SK-N-DZ (cell line): ENCODE results near the gene ZC3H7B.

ENCODE experiments used
- DNase-seq: peaks from one replicate; pipeline ENCODE4 v3.0.0-alpha.2; 2015; ENCODE audit warnings: low spot score

Gene ZC3H7B

DNA sequence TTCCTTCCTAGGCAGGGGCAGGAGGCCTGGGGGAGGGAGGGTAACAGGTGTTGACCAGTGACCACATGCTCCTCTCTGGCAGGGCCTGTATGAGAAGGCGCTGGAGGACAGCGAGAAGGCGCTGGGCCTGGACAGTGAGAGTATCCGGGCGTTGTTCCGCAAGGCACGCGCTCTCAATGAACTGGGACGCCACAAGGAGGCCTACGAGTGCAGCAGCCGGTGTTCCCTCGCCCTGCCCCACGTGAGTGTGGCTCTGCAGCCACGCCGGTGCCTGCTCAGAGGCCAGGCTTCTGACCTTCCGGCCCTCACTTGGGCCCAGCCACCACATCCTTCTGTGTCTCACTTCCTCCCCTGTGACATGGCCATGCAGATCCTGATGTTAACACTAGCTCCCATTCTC is 25.8 kb downstream of the ZC3H7B start:
- no peak for DNase-seq

DNA sequence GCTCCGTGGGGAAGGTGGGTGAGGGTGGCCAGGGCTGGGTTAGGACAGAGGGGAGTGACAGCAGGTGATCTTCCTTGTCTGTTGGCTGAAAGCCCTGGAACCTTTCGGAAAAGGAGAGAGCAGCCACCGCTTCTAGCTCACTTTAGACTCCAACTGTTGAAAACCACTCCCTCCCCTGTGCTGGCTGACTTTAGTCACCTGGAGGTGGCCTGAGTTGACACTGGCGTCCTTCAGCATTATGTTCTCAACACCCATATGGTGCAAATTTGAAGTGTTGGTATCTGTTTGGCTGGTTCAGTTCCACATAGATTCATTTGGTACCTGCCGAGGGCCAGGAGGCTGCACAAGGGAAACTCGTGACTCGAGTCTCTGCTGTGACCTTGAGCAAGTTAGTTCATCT is 28.8 kb downstream of the ZC3H7B start:
- no peak for DNase-seq

DNA sequence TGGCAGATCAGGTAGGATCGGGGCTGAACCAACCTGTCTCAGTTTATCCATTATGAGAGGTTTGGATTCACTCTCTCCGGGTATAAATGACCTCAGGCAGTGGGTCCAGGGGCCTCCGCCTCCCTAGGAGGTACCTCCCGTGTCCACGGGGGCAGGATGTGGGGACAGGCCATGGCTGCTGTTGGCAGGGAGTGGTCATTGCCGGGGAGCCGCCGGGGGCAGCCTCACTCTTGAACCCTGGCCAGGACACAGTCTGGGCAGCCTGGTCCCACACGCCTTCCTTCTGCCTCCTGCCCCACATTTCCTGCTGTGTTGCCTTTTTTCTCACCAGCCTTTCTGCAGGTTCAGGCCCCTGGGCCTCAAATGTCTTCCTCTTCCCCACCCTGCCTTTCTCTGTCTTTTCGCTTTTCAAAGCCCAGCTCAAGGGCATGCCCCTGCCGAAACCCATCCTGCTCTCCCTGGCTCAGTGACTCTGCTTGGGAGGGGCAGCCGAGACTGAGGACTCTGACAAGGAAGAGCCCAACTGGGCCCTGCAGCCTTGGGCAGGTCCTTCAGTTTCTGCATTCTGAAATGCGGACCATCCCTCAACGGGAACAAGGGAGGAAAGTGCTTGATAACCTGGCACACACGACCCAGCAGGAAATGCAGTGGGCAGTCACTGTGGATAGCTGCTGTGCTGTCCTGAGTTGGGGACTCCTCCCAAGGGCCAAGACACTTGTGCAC is 31.1 kb downstream of the ZC3H7B start:
- no peak for DNase-seq

DNA sequence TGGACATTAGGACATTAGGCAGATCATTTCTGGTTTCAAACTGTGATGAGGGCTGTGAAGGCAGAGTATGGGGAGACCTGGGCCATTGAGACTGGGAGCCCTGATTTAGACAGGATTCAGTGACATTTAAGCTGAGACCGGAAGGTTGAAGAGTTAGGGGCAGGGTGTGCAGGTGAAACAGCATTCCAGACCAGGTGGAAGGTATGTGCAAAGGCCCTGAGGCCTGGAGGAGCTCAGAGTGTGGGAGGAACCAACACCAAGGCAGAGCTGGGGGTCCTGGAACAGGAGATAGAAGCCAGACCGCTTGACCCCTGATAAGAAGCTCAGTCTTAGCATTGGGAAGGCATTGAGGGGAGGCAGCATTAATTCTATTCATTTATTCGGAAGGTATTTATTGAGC is 32.5 kb downstream of the ZC3H7B start:
- DNase-seq: no peak

DNA sequence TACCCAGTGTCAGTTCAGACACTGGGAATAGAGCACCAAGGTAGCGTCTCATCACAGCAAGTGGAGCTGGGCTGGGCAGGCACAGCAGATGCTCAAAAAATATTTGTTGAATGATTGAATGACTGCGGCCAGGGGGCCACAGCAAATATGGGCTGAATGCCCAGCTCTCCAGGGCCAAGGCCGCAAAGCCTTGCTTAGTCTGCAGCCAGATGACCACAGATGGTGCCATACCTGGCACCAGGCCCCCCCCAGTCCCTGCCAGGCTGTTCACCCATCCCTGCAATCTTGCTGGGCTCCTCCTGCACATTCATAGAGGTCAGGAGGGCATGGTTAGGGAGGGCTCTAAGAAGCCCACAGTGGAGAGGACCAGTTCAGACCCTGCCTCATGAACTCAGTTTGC is 32.9 kb downstream of the ZC3H7B start:
- DNase-seq: no peak

DNA sequence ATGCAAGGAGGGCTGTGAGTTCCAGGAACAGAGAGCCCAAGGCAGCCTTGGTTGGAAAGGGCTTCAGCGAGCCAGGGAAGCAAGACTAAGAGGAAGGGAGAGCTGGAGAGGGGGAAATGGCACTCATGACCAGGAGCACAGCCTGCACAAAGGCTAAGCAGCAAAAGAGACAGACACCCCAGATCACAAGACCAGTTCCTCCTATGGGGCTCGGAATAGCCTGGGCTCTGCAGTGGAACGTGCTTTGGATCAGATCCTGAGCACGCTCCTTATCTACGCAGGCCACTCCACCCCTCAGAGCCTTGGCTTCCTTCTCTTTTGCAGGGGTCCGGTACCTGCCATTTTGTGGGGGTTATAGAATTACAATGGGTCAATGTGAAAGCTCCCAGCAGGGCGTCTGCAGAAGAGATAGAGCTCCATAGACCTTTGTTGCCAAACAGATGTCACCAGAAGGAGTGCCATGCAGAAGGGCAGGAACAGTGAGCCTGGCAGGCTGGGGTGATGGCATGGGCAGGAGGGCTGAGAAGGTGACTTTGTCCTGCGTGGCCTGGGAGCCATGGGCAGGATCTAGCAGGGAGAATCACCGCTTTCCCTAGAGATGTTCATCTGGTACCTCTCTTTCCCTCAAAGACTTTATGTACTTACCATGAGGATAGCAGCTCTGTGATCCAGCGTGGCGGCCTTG is 33.8 kb downstream of the ZC3H7B start:
- no peak for DNase-seq

DNA sequence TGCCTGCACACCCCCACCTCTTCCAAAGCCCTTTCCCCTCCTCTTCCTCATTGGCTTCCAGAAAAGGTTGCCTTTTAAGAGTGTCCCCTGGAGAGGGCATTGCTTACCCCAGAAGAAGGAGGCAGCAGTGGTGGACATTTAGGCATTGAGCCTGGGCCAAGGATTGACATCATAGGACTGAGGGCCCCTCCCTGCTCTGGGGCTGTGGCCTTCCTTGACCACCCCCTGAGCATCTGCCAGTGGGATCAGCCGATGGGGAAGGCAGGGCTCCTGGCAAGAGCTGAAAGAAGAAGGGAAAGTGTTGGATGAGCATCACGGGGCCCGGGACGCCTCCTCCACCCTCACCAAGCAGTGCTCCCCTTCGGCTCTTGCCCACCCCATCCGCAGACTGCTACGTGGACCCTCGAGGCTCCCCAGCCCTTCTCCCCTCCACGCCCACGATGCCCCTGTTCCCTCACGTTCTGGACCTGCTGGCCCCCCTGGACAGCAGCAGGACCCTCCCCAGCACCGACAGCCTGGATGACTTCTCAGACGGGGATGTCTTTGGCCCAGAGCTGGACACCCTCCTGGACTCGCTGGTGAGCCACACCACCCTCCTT is 37.4 kb downstream of the ZC3H7B start:
- DNase-seq: no peak

DNA sequence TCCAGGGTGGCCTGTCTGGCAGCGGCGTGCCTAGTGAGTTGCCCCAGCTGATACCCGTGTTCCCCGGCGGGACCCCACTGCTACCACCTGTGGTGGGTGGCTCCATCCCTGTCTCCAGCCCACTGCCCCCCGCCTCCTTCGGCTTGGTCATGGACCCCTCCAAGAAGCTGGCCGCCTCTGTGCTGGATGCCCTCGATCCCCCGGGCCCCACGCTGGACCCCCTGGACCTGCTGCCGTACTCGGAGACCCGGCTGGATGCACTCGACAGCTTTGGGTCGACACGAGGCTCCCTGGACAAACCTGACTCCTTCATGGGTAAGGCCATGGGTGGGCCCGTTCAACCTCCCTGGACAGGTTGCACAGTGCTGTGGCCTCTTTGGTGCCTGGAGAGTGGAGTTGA is 38.5 kb downstream of the ZC3H7B start:
- no peak for DNase-seq

DNA sequence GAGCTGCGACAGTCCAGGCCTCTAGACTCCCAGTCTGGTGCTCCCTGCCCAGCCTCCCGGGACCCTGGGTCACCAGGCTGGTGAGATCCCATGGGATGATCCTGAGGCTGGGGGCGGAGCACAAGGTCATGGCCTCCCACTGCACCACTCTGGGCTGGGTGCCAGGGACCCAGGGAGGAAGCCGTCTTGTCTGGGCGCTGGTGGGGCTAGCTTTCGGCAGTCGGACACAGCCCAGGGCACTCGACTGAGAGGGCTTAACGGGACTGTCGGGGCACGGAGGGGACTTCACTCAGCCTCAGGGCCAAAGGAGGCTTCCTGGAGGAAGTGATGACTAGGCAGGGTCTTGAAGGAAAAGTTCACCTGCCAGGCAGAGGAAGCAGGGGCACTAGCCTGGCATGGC is 39.0 kb downstream of the ZC3H7B start:
- no peak for DNase-seq

DNA sequence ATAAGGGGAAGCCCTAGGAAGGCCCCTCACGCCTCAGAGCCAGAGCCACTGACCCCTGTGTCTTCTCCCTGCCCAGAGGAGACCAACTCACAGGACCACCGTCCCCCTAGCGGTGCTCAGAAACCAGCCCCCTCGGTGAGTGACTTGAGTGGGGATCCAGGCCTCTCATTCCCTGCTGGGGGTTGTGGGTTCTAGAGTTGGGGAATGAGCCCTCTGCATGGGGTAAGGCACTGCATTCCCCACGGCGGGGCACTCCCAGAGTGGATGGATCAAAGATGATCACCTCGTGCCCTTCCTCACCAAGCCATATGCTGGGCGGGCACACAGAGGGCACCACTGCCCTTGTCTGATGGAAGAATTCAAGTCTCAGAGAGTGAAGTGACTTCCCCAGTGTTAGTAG is 39.7 kb downstream of the ZC3H7B start:
- DNase-seq: no peak

DNA sequence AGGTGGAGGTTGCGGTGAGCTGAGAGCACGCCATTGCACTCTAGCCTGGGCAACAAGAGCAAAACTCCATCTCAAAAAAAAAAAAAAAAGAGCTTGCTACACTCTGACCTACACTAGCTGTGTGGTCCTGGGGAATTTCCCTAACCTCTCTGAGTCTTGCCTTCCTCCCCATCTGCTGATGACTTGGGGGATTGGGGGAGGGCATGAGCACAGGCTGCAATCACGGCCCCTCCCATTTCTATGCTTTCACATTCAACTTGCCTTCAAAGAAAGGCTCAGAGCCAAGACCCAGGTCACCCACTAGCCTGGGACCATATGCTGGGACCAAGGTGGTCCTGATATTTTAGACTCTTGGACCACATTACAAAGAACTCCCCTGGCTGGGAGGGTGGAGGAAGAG is 40.7 kb downstream of the ZC3H7B start:
- no peak for DNase-seq

DNA sequence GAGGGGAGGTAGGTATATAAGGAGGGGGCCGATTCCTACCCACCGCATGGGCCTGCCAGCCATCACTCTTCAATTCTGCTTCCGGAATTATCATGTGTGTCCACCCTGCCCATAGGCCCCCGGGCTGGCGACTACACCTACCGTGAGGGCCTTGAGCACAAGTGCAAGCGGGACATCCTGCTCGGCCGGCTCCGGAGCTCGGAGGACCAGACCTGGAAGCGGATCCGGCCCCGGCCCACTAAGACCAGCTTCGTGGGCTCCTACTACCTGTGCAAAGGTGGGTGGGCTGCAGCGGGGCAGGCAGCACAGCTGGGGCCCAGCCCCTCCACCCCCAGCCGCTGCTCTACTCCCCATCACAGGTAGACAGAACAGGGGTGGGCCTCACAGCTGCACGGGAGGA is 42.0 kb downstream of the ZC3H7B start:
- no peak for DNase-seq

DNA sequence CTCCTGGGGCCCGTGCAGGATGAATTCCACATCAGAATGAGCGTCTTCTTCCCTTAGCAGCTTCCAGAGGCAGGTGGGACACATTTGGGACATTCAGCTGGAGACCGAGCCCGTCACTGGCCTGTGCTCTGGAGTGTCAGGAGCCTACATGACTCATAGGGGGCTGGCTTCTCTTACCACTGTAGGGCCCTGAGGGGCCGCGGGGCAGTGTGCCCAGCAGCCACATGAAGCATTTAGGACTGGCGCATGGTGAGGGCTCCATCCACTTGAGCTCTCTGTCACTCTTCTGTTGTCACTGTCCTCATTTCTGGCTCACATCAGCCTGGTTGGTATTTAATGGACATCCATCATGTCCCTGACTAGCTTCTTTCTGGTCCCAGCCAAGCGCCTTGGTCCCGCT is 42.4 kb downstream of the ZC3H7B start:
- no peak for DNase-seq

DNA sequence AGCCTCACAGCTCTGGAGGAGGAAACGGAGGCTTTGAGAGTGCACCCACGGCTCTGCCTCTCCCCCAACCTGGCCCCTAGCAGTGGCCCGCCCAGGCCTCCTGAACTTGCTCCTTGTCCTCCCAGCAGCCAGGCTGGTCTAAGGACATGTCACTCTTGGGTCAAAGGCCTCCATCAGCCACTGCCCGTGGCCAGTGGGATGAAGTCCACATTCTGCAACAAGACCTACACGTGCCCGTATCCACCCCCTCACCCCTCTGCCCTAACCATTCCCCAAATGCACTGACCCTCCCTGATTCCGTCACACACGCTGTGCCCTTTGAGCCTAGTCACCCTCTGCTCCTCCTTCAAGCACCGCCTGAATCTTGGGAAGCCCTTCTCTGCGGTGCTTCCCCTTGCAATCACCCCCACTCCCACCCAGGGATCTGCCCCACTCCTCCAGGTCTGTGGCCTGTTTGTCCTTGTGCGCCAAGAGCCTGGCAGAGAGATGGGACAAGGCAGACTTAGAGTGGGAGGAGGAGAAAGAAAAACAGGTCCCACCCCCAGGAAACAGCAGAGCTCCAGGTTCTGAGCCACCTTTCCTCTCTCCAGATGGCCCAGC is 43.0 kb downstream of the ZC3H7B start:
- no peak for DNase-seq

DNA sequence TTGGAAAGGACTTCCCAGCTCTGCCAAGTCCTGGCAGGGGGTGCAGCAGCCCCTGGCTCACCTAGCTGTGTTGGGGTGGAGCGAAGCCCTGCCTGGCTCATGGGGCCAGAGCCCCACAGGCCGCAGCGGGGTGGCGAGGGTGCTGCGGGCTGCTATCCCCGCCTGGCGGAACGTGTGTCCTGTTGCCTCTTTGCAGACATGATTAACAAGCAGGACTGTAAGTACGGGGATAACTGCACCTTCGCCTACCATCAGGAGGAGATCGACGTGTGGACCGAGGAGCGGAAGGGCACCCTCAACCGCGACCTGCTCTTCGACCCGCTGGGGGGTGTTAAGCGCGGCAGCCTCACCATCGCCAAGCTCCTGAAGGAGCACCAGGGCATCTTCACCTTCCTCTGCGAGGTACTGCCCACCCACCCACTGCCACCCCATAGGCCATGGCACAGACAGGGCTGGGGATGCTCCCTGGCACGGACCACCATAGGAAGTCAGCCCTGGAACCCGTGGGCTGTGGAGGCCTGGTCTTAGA is 44.5 kb downstream of the ZC3H7B start:
- DNase-seq: no peak

DNA sequence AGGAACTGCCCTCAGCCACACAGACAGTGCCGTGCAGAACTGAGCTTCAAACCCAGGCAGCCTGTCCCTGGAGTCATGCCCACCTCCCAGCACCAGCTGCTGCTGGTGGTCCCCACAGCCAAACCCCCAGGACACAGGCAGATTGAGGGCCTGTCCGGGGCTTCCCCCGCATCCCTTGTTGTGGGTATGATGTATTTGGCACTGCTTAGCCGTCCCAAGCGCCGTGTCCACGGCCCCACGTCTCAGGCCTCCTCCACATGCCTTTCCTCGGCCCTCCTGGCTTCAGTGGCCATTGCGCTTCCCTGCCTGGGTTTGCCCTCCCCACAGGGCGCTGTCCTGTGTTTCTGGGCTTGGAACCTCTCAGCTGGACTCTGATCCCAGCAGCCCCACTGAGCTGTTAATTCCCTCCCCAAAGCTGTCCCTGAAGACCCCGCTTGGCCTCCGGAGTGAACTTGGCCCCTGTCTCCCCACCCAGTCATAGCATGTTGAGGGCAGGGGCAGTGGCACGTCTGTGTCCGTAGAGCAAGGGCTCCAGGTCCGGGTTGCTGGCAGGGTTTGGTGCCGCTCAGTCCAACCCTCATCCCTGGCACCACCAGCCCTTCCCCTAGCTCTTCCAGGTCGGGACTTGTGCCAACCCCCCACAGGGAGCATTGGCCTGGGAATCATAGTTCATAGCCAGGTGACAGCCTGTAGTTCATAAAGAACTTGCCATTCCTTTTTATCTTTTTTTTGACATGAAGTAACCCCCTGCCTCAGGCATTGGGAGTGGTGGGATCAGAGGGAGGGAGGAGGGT is 45.9 kb downstream of the ZC3H7B start:
- no peak for DNase-seq

DNA sequence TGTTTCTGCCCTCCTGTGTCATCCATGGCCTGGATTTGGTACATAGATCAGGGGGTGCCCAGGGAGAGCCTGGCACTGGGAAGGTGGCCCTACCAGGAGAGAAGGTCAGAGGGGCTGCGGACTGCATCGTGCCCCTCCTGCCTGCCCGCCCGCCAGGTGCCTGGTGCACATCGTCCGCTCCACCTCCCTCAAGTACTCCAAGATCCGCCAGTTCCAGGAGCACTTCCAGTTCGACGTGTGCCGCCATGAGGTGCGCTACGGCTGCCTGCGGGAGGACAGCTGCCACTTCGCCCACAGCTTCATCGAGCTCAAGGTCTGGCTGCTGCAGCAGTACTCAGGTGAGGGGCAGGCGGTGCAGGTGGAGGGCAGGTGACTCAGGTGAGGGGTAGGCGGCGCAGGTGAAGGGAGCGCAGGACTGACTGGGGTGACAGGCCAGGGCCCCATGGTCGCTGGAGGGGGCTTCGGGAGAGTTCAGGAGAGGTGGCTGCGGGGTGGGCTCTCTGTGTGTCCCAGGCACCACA is 47.7 kb downstream of the ZC3H7B start:
- DNase-seq: no peak

DNA sequence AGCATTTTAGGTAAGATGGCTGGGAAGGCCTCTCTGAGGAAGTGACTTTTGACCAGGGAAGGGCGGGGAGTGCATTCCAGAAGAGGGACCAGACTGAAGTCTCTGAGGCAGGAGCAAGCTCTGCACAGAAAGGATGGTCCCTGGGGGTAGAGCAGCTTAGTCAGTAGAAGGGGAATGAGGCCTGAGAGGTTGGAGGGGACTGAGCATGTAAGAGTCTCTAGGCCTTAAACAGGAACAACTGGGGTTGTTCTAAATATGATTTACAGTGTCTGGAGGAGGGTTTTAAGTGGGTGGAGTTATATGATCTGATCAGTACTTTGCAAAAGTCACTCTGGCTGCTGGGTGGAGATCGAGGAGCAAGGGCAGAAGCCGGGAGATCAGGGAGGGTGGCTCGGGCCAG is 48.8 kb downstream of the ZC3H7B start:
- DNase-seq: no peak

DNA sequence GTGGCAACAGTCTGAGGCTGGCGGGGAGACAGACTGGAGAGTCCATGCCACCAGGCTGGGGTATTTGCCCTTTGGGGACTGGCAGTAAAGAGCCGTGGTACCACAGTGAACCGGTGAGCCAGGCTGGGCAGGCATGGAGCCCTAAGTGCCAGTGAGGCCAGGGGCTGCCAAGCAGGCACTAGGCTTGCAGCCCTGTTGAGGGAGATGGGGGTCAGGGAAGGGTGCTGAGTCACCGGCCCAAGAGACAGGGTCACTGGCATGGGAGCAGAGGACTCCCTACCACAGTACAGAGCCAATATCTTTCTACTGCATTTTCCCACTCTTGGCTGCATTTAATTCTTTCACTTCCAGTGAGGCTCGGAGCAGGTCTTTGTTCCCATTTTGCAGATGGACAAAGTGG is 49.7 kb downstream of the ZC3H7B start:
- no peak for DNase-seq

DNA sequence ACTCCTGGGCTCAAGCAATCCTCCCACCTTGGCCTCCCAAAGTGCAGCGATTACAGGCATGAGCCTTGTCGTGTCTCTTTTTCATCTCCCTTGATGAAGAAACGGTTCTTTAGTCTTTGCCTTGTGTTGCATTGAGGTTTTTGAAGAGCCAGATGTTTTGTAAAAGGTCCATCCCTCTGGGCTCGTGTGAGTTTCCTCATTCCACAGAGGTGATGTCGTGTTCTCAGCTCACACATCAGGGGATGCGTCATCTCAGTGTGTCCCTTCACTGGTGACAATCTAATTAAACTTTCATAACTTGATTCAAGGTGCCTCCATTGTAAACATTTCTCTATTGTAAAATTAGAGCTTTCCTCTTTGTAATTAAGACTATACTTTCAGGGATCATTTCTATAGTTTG is 50.7 kb downstream of the ZC3H7B start:
- no peak for DNase-seq

DNA sequence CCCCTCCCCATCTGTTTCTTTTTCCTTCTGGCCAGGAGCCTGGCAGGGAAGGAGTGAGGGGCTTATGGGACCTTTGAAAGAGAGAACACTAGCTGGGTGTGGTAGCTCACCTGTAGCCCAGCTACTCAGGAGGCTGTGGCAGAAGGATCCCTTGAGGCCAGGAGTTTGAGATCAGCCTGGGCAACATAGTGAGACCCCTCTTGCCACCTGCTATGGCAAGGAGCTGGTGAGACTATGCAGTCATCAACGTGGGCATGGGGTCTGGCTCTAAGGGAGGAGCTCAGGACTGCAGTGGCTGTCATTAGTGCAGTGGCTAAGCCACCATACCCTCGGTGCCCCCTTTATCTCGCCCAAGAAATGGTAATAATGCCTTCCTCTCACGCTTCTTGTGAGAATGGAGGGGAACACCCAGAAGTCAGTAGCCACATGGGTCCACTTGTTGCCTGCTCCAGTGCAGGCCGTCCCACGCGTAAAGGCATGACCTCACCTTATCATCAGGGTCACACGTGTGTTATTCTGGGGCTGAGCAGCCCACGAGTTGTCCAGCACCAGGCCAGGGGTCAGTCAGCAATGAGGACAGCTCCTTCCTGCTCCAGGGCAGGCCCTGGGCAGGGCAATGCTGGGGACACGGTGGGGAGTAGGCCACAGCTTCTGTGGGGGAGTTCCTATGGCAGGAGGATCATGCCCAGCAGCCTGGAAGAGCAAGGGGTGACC is 52.7 kb downstream of the ZC3H7B start:
- no peak for DNase-seq
